Measurements from ENCODE around the gene WDR27.

Gene WDR27

GRCh38 chr6:169426611-169427010, 275.2 kb downstream of the WDR27 start (continued):
- no peak for TF ChIP-seq ZNF629 (tag by site-specific recombination; IDR thresholded peaks at IDR 0.05)

- ChIA-PET POLR2A (interaction anchor here (1.2 kb wide), 1 partner anchor 13 kb away, joined by 4 read pairs; no protein-coding TSS in a partner anchor), CTCF (interaction anchor here (0.5 kb wide), 1 partner anchor 224 kb away, joined by 3 read pairs; no protein-coding TSS in a partner anchor)
- H3K9me3 ChIP-seq (ENCODE audit: control insufficient read depth, insufficient read depth, low read depth, low read length), result no peaks in the 10 kb centered on the region
- H3K27ac ChIP-seq (ENCODE audit: extremely low read depth, low read depth, low read length), result no peak overlapping the region
- no peaks in the 10 kb centered on the region for H3K36me3 ChIP-seq (ENCODE audit: control insufficient read depth in 2 of 2, insufficient read depth in 1 of 2, low read length in 2 of 2)
- H3K4me3 ChIP-seq (ENCODE audit: low read depth, low read length), result peak overlapping the region; percentile 21
- no peaks in the 10 kb centered on the region for H3K4me1 ChIP-seq (ENCODE audit: control insufficient read depth, insufficient read depth, low read length)
- TF ChIP-seq SCRT2 (tag by site-specific recombination; IDR thresholded peaks at IDR 0.05), result no peak
- TF ChIP-seq ZNF664 (tag by site-specific recombination; IDR thresholded peaks at IDR 0.05), result no peak
- no peak for TF ChIP-seq ZXDB (tag by site-specific recombination; IDR thresholded peaks at IDR 0.05)
- TF ChIP-seq ZNF138 (tag by site-specific recombination; IDR thresholded peaks at IDR 0.05; ENCODE audit: borderline replicate concordance), result no peak
- no peak for TF ChIP-seq ZNF112 (tag by site-specific recombination; IDR thresholded peaks at IDR 0.05)
- no peak for TF ChIP-seq ZNF555 (tag by site-specific recombination; conservative IDR thresholded peaks at IDR 0.05)
- no peak for TF ChIP-seq ZFHX2 (tag by site-specific recombination; conservative IDR thresholded peaks at IDR 0.05)
- TF ChIP-seq ZNF341 (tag by site-specific recombination; IDR thresholded peaks at IDR 0.05; ENCODE audit: low read depth), result peak; percentile 80
- TF ChIP-seq ZBTB8A (tag by site-specific recombination; IDR thresholded peaks at IDR 0.05), result peak; percentile 27; the same call in 1 of the 2 replicates
- TF ChIP-seq WT1 (tag by site-specific recombination; IDR thresholded peaks at IDR 0.05), result peak; percentile 78
- no peak for TF ChIP-seq ZNF175 (tag by site-specific recombination; IDR thresholded peaks at IDR 0.05)
- TF ChIP-seq ZNF518A (tag by site-specific recombination; conservative IDR thresholded peaks at IDR 0.05; ENCODE audit: low read depth), result peak; percentile 77
- no peak for TF ChIP-seq PRDM4 (tag by site-specific recombination; IDR thresholded peaks at IDR 0.05)
- no peak for TF ChIP-seq MEIS1 (CRISPR knock-in tag; IDR thresholded peaks at IDR 0.05; ENCODE audit: borderline replicate concordance)
- TF ChIP-seq ZNF585B (tag by site-specific recombination; IDR thresholded peaks at IDR 0.05), result no peak
- TF ChIP-seq REST (tag by site-specific recombination; IDR thresholded peaks at IDR 0.05), result no peak
- no peak for TF ChIP-seq ZNF280C (tag by site-specific recombination; IDR thresholded peaks at IDR 0.05)
- TF ChIP-seq ZBTB44 (tag by site-specific recombination; IDR thresholded peaks at IDR 0.05), result no peak
- TF ChIP-seq ZNF335 (tag by site-specific recombination; conservative IDR thresholded peaks at IDR 0.05), result peak; percentile 42; the same call in 1 of the 2 replicates
- TF ChIP-seq ZNF169 (tag by site-specific recombination; IDR thresholded peaks at IDR 0.05), result no peak
Measured at GRCh38 chr6:169425628-169426370, 276.0 kb downstream of the WDR27 start.

Data from HEK293 (cell line).